T-cell (primary cell): ENCODE measurements around the gene CELSR1. TPM values are rescaled to one million over a fixed set of nuclear protein-coding genes. Genes with fewer than 3 reads are reported as not detected.

ENCODE experiments used
- ATAC-seq, 4 experiments: fragments of 200-7000 bp in 3 of 4; fragments of 150-1000 bp in 1 of 4; cut with Tn5 transposase; replicated peaks in 1 of 4; 1 replicate in 3 of 4; 2 replicates in 1 of 4; pipeline ENCODE4 v1.10.0; 2021; ENCODE audit warnings: moderate library complexity in 3 of 4, mild to moderate bottlenecking in 2 of 4, moderate number of reproducible peaks in 1 of 4
- CTCF ChIA-PET, 2 donors: fragments of 300-600 bp; sonication (Branson Sonifier 250); formaldehyde crosslinking; loops; one replicate each; lab custom pipeline; 2022; ENCODE audit warnings: antibody characterized with exemption in 2 of 2; lab: Charles Lee
- POLR2A ChIA-PET, 2 donors: fragments of 300-600 bp; sonication (Branson Sonifier 250); formaldehyde crosslinking; loops; one replicate each; lab custom pipeline; 2022; ENCODE audit warnings: antibody characterized with exemption in 2 of 2; lab: Charles Lee
- DNase-seq, 35 experiments: peaks; one replicate each; pipeline versions ENCODE4 v3.0.0 to v3.0.0-alpha.2; 2013 to 2023
- H3K27ac ChIP-seq: one replicate; pipeline ENCODE4 v1.5.1; 2013; ENCODE audit warnings: low read length
- H3K27me3 ChIP-seq, 2 experiments: replicated peaks in 1 of 2; 1 replicate in 1 of 2; 2 replicates in 1 of 2; pipeline versions ENCODE4 v1.6.1 to v1.7.0; 2013; ENCODE audit warnings: low read length in 1 of 2, mixed read lengths in 1 of 2; ENCODE audit not compliant: control insufficient read depth in 2 of 2, insufficient read depth in 2 of 2; ENCODE audit errors: extremely low read depth in 1 of 2
- H3K36me3 ChIP-seq, 2 donors: 1 replicate in 1 of 2; 2 replicates in 1 of 2; pipeline versions ENCODE4 v1.6.1 to v1.7.0; 2013; ENCODE audit warnings: low read length in 1 of 2; ENCODE audit not compliant: control insufficient read depth in 2 of 2, insufficient read depth in 1 of 2; ENCODE audit errors: extremely low read depth in 1 of 2
- H3K4me1 ChIP-seq, 2 experiments: 1 replicate in 1 of 2; 2 replicates in 1 of 2; pipeline versions ENCODE4 v1.6.1 to v1.7.0; 2013; ENCODE audit warnings: low read length in 2 of 2, mixed read lengths in 1 of 2; ENCODE audit not compliant: insufficient read depth in 2 of 2, control insufficient read depth in 1 of 2; ENCODE audit errors: extremely low read depth in 1 of 2
- H3K4me3 ChIP-seq, 2 donors: 1 replicate in 1 of 2; 2 replicates in 1 of 2; pipeline versions ENCODE4 v1.5.1 to v1.7.0; 2013; ENCODE audit warnings: mild to moderate bottlenecking in 2 of 2, low read length in 1 of 2, moderate library complexity in 1 of 2; ENCODE audit not compliant: control insufficient read depth in 1 of 2; ENCODE audit errors: extremely low read depth in 1 of 2
- H3K9me3 ChIP-seq: 2 replicates; pipeline ENCODE4 v1.7.0; 2013
- H3K27ac Mint-ChIP-seq, 2 donors: one replicate each; pipeline ENCODE4 v1.8.0; 2020 to 2021; ENCODE audit warnings: mild to moderate bottlenecking in 2 of 2, mixed read lengths in 2 of 2
- H3K27me3 Mint-ChIP-seq, 2 donors: one replicate each; pipeline ENCODE4 v1.8.0; 2021 to 2022; ENCODE audit warnings: mixed read lengths in 2 of 2
- H3K36me3 Mint-ChIP-seq: one replicate; pipeline ENCODE4 v1.8.0; 2021; ENCODE audit warnings: mixed read lengths
- H3K4me1 Mint-ChIP-seq, 3 donors: one replicate each; pipeline ENCODE4 v1.8.0; 2020 to 2022; ENCODE audit warnings: mixed read lengths in 3 of 3, mild to moderate bottlenecking in 1 of 3
- H3K4me3 Mint-ChIP-seq, 3 donors: one replicate each; pipeline ENCODE4 v1.8.0; 2020 to 2022; ENCODE audit warnings: mild to moderate bottlenecking in 3 of 3, mixed read lengths in 3 of 3, moderate library complexity in 3 of 3
- H3K9me3 Mint-ChIP-seq, 3 donors: one replicate each; pipeline ENCODE4 v1.8.0; 2020 to 2022; ENCODE audit warnings: mixed read lengths in 3 of 3
- WGBS: methylation state at CpG from one replicate; pipeline ENCODE4 v1.1.5; 2013; ENCODE audit warnings: missing lambda C conversion rate; ENCODE audit not compliant: insufficient coverage; 5-methylcytosine and 5-hydroxymethylcytosine counted together
- total RNA-seq, 35 experiments: library from RNA in 6 of 35; stranded (reverse) in 6 of 35; fragments of 120-200 nt in 1 of 35; gene quantifications; one replicate each; pipeline versions ENCODE4 v1.2.1 to v1.2.4 and lab custom pipeline; 2013 to 2026

CELSR1 gene
- total RNA-seq, 5 donors from 2014 or later (not counting 1 experiment from before 2014, with no cell fraction given): 1.1 to 2.7 (median 1.6) TPM

- ChIA-PET CTCF (no interaction called here), POLR2A (no interaction called here)
- WGBS: 79% methylated on average over 1 of the region's 2 CpGs
- no peak for DNase-seq
- Histone ChIP-seq H3K27me3 (peaks cover 0 to 46% of the 10 kb centered on the region in 2 experiments), H3K27ac (no peak overlapping the region), H3K4me3 (no peak overlapping the region), H3K9me3 (no peaks in the 10 kb centered on the region), H3K4me1 (no peaks in the 10 kb centered on the region), H3K36me3 (no peaks in the 10 kb centered on the region)
- H3K27ac Mint-ChIP-seq: no peak overlapping the region
- no peak for ATAC-seq
- H3K9me3 Mint-ChIP-seq: no peaks in the 10 kb centered on the region
- no peak overlapping the region for H3K4me3 Mint-ChIP-seq
- H3K4me1 Mint-ChIP-seq: no peaks in the 10 kb centered on the region
- no peaks in the 10 kb centered on the region for H3K36me3 Mint-ChIP-seq
- peaks cover 6 to 8% of the 10 kb centered on the region in 2 donors for H3K27me3 Mint-ChIP-seq
Observed at GRCh38 chr22:46449116-46449691, 88.2 kb downstream of the CELSR1 start.

- 90% methylated on average over 2 of the region's 6 CpGs for WGBS
- H3K4me3 Mint-ChIP-seq: no peak overlapping the region
- H3K4me1 Mint-ChIP-seq: no peaks in the 10 kb centered on the region
- no peaks in the 10 kb centered on the region for H3K36me3 Mint-ChIP-seq
- Histone ChIP-seq H3K4me1 (no peaks in the 10 kb centered on the region), H3K27ac (no peak overlapping the region), H3K9me3 (no peaks in the 10 kb centered on the region), H3K36me3 (no peaks in the 10 kb centered on the region), H3K4me3 (no peak overlapping the region), H3K27me3 (peaks cover 0 to 40% of the 10 kb centered on the region in 2 experiments)
- peaks cover 6 to 8% of the 10 kb centered on the region in 2 donors for H3K27me3 Mint-ChIP-seq
- H3K27ac Mint-ChIP-seq: no peak overlapping the region
- CTCF ChIA-PET: no interaction called here
- H3K9me3 Mint-ChIP-seq: no peaks in the 10 kb centered on the region
- POLR2A ChIA-PET: interaction anchor here in 1 of 2 donors (0.6 kb wide), 1 partner anchor 204 kb away, joined by 3 read pairs; no protein-coding TSS in a partner anchor
- ATAC-seq (no peak), DNase-seq (no peak)
Observed at GRCh38 chr22:46448333-46448732, 89.1 kb downstream of the CELSR1 start.

- DNase-seq (no peak), ATAC-seq (no peak)
- POLR2A ChIA-PET: interaction anchor here in 1 of 2 donors (0.6 kb wide), 1 partner anchor 204 kb away, joined by 3 read pairs; no protein-coding TSS in a partner anchor
- CTCF ChIA-PET: no interaction called here
- Histone ChIP-seq H3K9me3 (no peaks in the 10 kb centered on the region), H3K36me3 (no peaks in the 10 kb centered on the region), H3K4me1 (no peaks in the 10 kb centered on the region), H3K27ac (no peak overlapping the region), H3K4me3 (no peak overlapping the region), H3K27me3 (peaks cover 0 to 35% of the 10 kb centered on the region in 2 experiments)
- Mint-ChIP-seq H3K27ac (no peak overlapping the region), H3K27me3 (peaks cover 6 to 8% of the 10 kb centered on the region in 2 donors), H3K4me3 (no peak overlapping the region), H3K9me3 (no peaks in the 10 kb centered on the region), H3K36me3 (no peaks in the 10 kb centered on the region), H3K4me1 (no peaks in the 10 kb centered on the region)
- 91% methylated on average over 5 of the region's 5 CpGs for WGBS
Observed at GRCh38 chr22:46447906-46448305, 89.5 kb downstream of the CELSR1 start.

- no peaks in the 10 kb centered on the region for H3K36me3 Mint-ChIP-seq
- H3K4me3 Mint-ChIP-seq: no peak overlapping the region
- Histone ChIP-seq H3K9me3 (no peaks in the 10 kb centered on the region), H3K27ac (no peak overlapping the region), H3K4me3 (no peak overlapping the region), H3K36me3 (no peaks in the 10 kb centered on the region), H3K4me1 (no peaks in the 10 kb centered on the region), H3K27me3 (peaks cover 0 to 24% of the 10 kb centered on the region in 2 experiments)
- peaks cover 6 to 8% of the 10 kb centered on the region in 2 donors for H3K27me3 Mint-ChIP-seq
- H3K4me1 Mint-ChIP-seq: no peaks in the 10 kb centered on the region
- DNase-seq (no peak), ATAC-seq (no peak)
- H3K9me3 Mint-ChIP-seq: no peaks in the 10 kb centered on the region
- POLR2A ChIA-PET: no interaction called here
- 100% methylated on average over 1 of the region's 4 CpGs for WGBS
- CTCF ChIA-PET: no interaction called here
- no peak overlapping the region for H3K27ac Mint-ChIP-seq
Observed at GRCh38 chr22:46446799-46447198, 90.6 kb downstream of the CELSR1 start.

- 89% methylated on average over 21 of the region's 21 CpGs for WGBS
- Mint-ChIP-seq H3K4me1 (no peaks in the 10 kb centered on the region), H3K36me3 (no peaks in the 10 kb centered on the region), H3K27me3 (peaks cover 6 to 8% of the 10 kb centered on the region in 2 donors), H3K9me3 (no peaks in the 10 kb centered on the region), H3K4me3 (no peak overlapping the region), H3K27ac (no peak overlapping the region)
- ChIA-PET CTCF (no interaction called here), POLR2A (interaction anchor here in 1 of 2 donors (0.7 kb wide), 1 partner anchor 29 kb away, joined by 9 read pairs; no protein-coding TSS in a partner anchor)
- no peak for ATAC-seq
- H3K9me3 ChIP-seq: no peaks in the 10 kb centered on the region
- H3K27me3 ChIP-seq: peaks cover 0 to 19% of the 10 kb centered on the region in 2 experiments
- no peak for DNase-seq
- no peak overlapping the region for H3K4me3 ChIP-seq
- no peaks in the 10 kb centered on the region for H3K36me3 ChIP-seq
- H3K4me1 ChIP-seq: no peaks in the 10 kb centered on the region
- H3K27ac ChIP-seq: no peak overlapping the region
Observed at GRCh38 chr22:46445771-46446420, 91.5 kb downstream of the CELSR1 start.

GRCh38 chr22:46444390-46444854 lies 93.0 kb downstream of the CELSR1 start:
- Mint-ChIP-seq H3K36me3 (no peaks in the 10 kb centered on the region), H3K4me3 (no peak overlapping the region), H3K4me1 (no peaks in the 10 kb centered on the region), H3K9me3 (no peaks in the 10 kb centered on the region), H3K27me3 (peaks cover 5 to 6% of the 10 kb centered on the region in 2 donors), H3K27ac (no peak overlapping the region)
- Histone ChIP-seq H3K4me3 (no peak overlapping the region), H3K27ac (no peak overlapping the region), H3K36me3 (no peaks in the 10 kb centered on the region), H3K4me1 (no peaks in the 10 kb centered on the region), H3K9me3 (no peaks in the 10 kb centered on the region), H3K27me3 (peaks cover 0 to 22% of the 10 kb centered on the region in 2 experiments)
- WGBS: 82% methylated on average over 4 of the region's 10 CpGs
- DNase-seq (no peak), ATAC-seq (no peak)
- POLR2A ChIA-PET: no interaction called here
- CTCF ChIA-PET: no interaction called here
